ENCODE results near the gene ABHD2. TPM values are rescaled to one million over a fixed set of nuclear protein-coding genes. Genes with fewer than 3 reads are reported as not detected.

ABHD2 gene
- total and polyA plus RNA-seq, 2 experiments from 2014 or later, result 5.2 to 15.2 TPM

DNA sequence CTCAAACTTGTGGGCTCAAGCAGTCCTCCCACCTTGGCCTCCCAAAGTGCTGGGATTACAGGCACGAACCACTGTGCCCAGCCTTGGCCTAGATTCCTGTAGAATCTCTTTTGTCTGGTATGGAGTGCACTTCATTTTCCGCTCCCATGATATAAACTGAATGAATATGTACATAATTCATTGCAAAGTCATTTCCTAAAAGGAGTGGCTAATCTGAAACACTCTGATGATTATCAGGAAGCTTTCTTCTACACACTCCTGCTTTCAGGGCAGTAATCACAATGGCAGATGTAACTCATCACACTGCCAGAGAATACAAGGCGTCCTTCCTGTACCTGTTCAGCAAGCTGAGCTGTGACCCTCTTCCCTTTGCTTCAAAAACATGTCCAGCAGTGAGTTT is 104.5 kb downstream of the ABHD2 start (continued):
- TF ChIP-seq, protein P1, sequence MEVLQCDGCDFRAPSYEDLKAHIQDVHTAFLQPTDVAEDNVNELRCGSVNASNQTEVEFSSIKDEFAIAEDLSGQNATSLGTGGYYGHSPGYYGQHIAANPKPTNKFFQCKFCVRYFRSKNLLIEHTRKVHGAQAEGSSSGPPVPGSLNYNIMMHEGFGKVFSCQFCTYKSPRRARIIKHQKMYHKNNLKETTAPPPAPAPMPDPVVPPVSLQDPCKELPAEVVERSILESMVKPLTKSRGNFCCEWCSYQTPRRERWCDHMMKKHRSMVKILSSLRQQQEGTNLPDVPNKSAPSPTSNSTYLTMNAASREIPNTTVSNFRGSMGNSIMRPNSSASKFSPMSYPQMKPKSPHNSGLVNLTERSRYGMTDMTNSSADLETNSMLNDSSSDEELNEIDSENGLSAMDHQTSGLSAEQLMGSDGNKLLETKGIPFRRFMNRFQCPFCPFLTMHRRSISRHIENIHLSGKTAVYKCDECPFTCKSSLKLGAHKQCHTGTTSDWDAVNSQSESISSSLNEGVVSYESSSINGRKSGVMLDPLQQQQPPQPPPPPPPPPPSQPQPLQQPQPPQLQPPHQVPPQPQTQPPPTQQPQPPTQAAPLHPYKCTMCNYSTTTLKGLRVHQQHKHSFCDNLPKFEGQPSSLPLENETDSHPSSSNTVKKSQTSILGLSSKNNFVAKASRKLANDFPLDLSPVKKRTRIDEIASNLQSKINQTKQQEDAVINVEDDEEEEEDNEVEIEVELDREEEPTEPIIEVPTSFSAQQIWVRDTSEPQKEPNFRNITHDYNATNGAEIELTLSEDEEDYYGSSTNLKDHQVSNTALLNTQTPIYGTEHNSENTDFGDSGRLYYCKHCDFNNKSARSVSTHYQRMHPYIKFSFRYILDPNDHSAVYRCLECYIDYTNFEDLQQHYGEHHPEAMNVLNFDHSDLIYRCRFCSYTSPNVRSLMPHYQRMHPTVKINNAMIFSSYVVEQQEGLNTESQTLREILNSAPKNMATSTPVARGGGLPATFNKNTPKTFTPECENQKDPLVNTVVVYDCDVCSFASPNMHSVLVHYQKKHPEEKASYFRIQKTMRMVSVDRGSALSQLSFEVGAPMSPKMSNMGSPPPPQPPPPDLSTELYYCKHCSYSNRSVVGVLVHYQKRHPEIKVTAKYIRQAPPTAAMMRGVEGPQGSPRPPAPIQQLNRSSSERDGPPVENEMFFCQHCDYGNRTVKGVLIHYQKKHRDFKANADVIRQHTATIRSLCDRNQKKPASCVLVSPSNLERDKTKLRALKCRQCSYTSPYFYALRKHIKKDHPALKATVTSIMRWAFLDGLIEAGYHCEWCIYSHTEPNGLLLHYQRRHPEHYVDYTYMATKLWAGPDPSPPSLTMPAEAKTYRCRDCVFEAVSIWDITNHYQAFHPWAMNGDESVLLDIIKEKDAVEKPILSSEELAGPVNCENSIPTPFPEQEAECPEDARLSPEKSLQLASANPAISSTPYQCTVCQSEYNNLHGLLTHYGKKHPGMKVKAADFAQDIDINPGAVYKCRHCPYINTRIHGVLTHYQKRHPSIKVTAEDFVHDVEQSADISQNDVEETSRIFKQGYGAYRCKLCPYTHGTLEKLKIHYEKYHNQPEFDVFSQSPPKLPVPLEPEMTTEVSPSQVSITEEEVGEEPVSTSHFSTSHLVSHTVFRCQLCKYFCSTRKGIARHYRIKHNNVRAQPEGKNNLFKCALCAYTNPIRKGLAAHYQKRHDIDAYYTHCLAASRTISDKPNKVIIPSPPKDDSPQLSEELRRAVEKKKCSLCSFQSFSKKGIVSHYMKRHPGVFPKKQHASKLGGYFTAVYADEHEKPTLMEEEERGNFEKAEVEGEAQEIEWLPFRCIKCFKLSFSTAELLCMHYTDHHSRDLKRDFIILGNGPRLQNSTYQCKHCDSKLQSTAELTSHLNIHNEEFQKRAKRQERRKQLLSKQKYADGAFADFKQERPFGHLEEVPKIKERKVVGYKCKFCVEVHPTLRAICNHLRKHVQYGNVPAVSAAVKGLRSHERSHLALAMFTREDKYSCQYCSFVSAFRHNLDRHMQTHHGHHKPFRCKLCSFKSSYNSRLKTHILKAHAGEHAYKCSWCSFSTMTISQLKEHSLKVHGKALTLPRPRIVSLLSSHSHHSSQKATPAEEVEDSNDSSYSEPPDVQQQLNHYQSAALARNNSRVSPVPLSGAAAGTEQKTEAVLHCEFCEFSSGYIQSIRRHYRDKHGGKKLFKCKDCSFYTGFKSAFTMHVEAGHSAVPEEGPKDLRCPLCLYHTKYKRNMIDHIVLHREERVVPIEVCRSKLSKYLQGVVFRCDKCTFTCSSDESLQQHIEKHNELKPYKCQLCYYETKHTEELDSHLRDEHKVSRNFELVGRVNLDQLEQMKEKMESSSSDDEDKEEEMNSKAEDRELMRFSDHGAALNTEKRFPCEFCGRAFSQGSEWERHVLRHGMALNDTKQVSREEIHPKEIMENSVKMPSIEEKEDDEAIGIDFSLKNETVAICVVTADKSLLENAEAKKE (CRISPR knock-in tag; IDR thresholded peaks at IDR 0.05), result no peak

DNA sequence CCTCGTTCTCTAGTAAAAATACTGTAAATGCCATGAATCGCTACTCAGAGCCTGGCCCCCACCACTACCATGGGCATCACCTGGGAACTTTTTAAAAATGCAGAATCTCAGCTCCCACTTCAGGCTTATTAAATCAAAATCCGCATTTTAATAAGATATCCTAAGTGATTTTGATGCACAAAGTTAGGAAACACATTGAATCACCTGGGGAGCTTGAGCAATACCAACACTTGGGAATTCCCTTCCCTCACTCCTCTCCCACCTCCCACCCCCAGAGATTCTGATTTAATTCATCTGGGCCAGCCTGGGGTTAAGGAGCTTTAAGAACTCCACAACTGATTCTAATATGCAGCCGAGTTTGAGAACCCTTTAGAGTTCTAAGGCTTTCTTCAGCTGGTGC is 106.4 kb downstream of the ABHD2 start:
- no peak overlapping the region for H3K27ac Mint-ChIP-seq
- no peak for TF ChIP-seq ZNF114 (CRISPR knock-in tag; IDR thresholded peaks at IDR 0.05)
- TF ChIP-seq, protein P2, sequence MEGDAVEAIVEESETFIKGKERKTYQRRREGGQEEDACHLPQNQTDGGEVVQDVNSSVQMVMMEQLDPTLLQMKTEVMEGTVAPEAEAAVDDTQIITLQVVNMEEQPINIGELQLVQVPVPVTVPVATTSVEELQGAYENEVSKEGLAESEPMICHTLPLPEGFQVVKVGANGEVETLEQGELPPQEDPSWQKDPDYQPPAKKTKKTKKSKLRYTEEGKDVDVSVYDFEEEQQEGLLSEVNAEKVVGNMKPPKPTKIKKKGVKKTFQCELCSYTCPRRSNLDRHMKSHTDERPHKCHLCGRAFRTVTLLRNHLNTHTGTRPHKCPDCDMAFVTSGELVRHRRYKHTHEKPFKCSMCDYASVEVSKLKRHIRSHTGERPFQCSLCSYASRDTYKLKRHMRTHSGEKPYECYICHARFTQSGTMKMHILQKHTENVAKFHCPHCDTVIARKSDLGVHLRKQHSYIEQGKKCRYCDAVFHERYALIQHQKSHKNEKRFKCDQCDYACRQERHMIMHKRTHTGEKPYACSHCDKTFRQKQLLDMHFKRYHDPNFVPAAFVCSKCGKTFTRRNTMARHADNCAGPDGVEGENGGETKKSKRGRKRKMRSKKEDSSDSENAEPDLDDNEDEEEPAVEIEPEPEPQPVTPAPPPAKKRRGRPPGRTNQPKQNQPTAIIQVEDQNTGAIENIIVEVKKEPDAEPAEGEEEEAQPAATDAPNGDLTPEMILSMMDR (conservative IDR thresholded peaks at IDR 0.05; ENCODE audit: low read depth in 2 of 2), result no peak
- TF ChIP-seq ZNF331 (CRISPR knock-in tag; IDR thresholded peaks at IDR 0.05; ENCODE audit: low read depth), result no peak
- no peak for TF ChIP-seq EZH2 (IDR thresholded peaks at IDR 0.05; ENCODE audit: low read depth, unreplicated experiment)
- no peak for TF ChIP-seq NANOG (IDR thresholded peaks at IDR 0.05; ENCODE audit: borderline replicate concordance)
- DNase-seq (ENCODE audit: low spot score) (no peak), ATAC-seq (no peak)
- peaks cover 13% of the 10 kb centered on the region; the same call in 2 of the 3 replicates for H3K36me3 Mint-ChIP-seq (ENCODE audit: low read depth)
- no peaks in the 10 kb centered on the region for H3K27me3 ChIP-seq (ENCODE audit: insufficient read depth)
- no peaks in the 10 kb centered on the region for H3F3A ChIP-seq (replicated peaks; ENCODE audit: low read depth)
- no peaks in the 10 kb centered on the region for H3K9me2 ChIP-seq (ENCODE audit: insufficient read depth)
- no peaks in the 10 kb centered on the region for H3K9me3 Mint-ChIP-seq
- peaks cover 41% of the 10 kb centered on the region for H3K4me1 Mint-ChIP-seq
- H4K20me1 ChIP-seq (replicated peaks; ENCODE audit: insufficient read depth), result no peaks in the 10 kb centered on the region
- H3K27ac ChIP-seq (ENCODE audit: low read depth), result no peak overlapping the region
- no peak overlapping the region for H3K4me3 ChIP-seq
- H3K4me3 Mint-ChIP-seq, result no peak overlapping the region
- H2AFZ ChIP-seq, result no peak overlapping the region
- no peaks in the 10 kb centered on the region; the same call in 1 of the 2 replicates for H3K36me3 ChIP-seq (ENCODE audit: insufficient read depth)
- no peaks in the 10 kb centered on the region for H3K27me3 Mint-ChIP-seq (ENCODE audit: insufficient read depth, low read depth, poor library complexity)
- no peak overlapping the region for H3K4me2 ChIP-seq
- peaks cover 25% of the 10 kb centered on the region for H3K4me1 ChIP-seq (ENCODE audit: insufficient read depth)
- no peaks in the 10 kb centered on the region for H3K79me2 ChIP-seq (replicated peaks; ENCODE audit: insufficient read depth)

Data from GM23338 (cell line).